Activated CD4-positive, alpha-beta T cell treated with anti-CD3 and anti-CD28 coated beads, Interleukin-2, amount 50 U/mL, for 16 hours (primary cell): ENCODE results near the gene SHISA6.

Experiments used
- DNase-seq: peaks from one replicate; pipeline ENCODE4 v3.0.0-alpha.2; 2020

SHISA6 gene

GRCh38 chr17:11610999-11611566 lies 370.1 kb downstream of the SHISA6 start:
- DNase-seq, result no peak

- DNase-seq, result no peak
Observed at GRCh38 chr17:11612956-11613355, 371.9 kb downstream of the SHISA6 start.
